B cell (primary cell): ENCODE data around the gene CKAP2. TPM values are rescaled to one million over a fixed set of nuclear protein-coding genes. Genes with fewer than 3 reads are reported as not detected.
A peak's percentile ranks its signal among the peaks of the same experiment; 100 is the strongest.

Source experiments
- ATAC-seq: fragments of 200-7000 bp; cut with Tn5 transposase; one replicate; pipeline ENCODE4 v1.10.0; 2021; ENCODE audit warnings: low read depth, mild to moderate bottlenecking, moderate number of reproducible peaks, moderate library complexity
- CTCF ChIA-PET: fragments of 350-600 bp; sonication (Branson Sonifier 250); formaldehyde crosslinking; loops from one replicate; lab custom pipeline; 2021; ENCODE audit warnings: antibody characterized with exemption, inconsistent platforms; lab: Charles Lee
- POLR2A ChIA-PET: fragments of 350-600 bp; sonication (Branson Sonifier 250); formaldehyde crosslinking; loops from one replicate; lab custom pipeline; 2021; ENCODE audit warnings: antibody characterized with exemption; lab: Charles Lee
- DNase-seq: peaks from one replicate; pipeline ENCODE4 v3.0.0; 2013
- H2AFZ ChIP-seq: 2 replicates; pipeline ENCODE4 v1.6.1; 2012; ENCODE audit warnings: mild to moderate bottlenecking, low read depth, low read length; ENCODE audit not compliant: insufficient read depth, poor library complexity, severe bottlenecking
- H3K27ac ChIP-seq, 2 donors: 1 replicate in 1 of 2; 2 replicates in 1 of 2; pipeline ENCODE4 v1.5.1; 2012 to 2013; ENCODE audit warnings: low read length in 2 of 2, mild to moderate bottlenecking in 2 of 2, moderate library complexity in 1 of 2
- H3K27me3 ChIP-seq, 4 experiments: fragments of 200-600 bp in 1 of 4; sonication (generic) in 1 of 4; replicated peaks in 1 of 4; 1 replicate in 2 of 4; 2 replicates in 2 of 4; pipeline versions ENCODE4 v1.6.1 to v1.7.0; 2013 to 2016; ENCODE audit warnings: low read length in 3 of 4, mild to moderate bottlenecking in 2 of 4, mixed read lengths in 1 of 4, moderate library complexity in 1 of 4; ENCODE audit not compliant: insufficient read depth in 4 of 4, control insufficient read depth in 3 of 4; ENCODE audit errors: control extremely low read depth in 1 of 4
- H3K36me3 ChIP-seq, 2 experiments: replicated peaks in 1 of 2; 1 replicate in 1 of 2; 2 replicates in 1 of 2; pipeline versions ENCODE4 v1.6.1 to v1.7.1; 2013; ENCODE audit warnings: low read length in 1 of 2; ENCODE audit not compliant: insufficient read depth in 2 of 2, control insufficient read depth in 1 of 2; ENCODE audit errors: control extremely low read depth in 1 of 2, extremely low read depth in 1 of 2
- H3K4me1 ChIP-seq, 2 donors: fragments of 200-600 bp in 1 of 2; sonication (generic) in 1 of 2; 1 replicate in 1 of 2; 2 replicates in 1 of 2; pipeline versions ENCODE4 v1.5.1 to v1.6.1; 2013 to 2017; ENCODE audit warnings: low read length in 2 of 2; ENCODE audit not compliant: control insufficient read depth in 2 of 2, insufficient read depth in 2 of 2
- H3K4me2 ChIP-seq: replicated peaks from 2 replicates; pipeline ENCODE3; 2012; ENCODE audit warnings: mild to moderate bottlenecking, low read depth, low read length; ENCODE audit not compliant: poor library complexity, severe bottlenecking
- H3K4me3 ChIP-seq, 5 experiments: fragments of 200-600 bp in 1 of 5; sonication (generic) in 1 of 5; 1 replicate in 3 of 5; 2 replicates in 2 of 5; pipeline versions ENCODE4 v1.5.1 to v1.7.0; 2011 to 2016; ENCODE audit warnings: low read length in 4 of 5, mild to moderate bottlenecking in 4 of 5, low read depth in 2 of 5, control low read depth in 1 of 5, moderate library complexity in 1 of 5; ENCODE audit not compliant: insufficient read depth in 1 of 5; ENCODE audit errors: control extremely low read depth in 1 of 5, extremely low read depth in 1 of 5
- H3K79me2 ChIP-seq: fragments of 200-600 bp; sonication (generic); one replicate; pipeline ENCODE4 v1.6.0; 2016; ENCODE audit warnings: low read length; ENCODE audit not compliant: control insufficient read depth, insufficient read depth
- H3K9ac ChIP-seq: fragments of 200-600 bp; sonication (generic); 2 replicates; pipeline ENCODE4 v1.6.1; 2017; ENCODE audit warnings: mild to moderate bottlenecking, low read length, moderate library complexity
- H3K9me3 ChIP-seq, 3 donors: one replicate each; pipeline versions ENCODE4 v1.6.1 to v1.7.1; 2013; ENCODE audit warnings: low read length in 2 of 3; ENCODE audit not compliant: control insufficient read depth in 2 of 3, insufficient read depth in 1 of 3; ENCODE audit errors: control extremely low read depth in 1 of 3
- H4K20me1 ChIP-seq: 2 replicates; pipeline ENCODE4 v1.6.0; 2012; ENCODE audit warnings: mild to moderate bottlenecking, low read length; ENCODE audit not compliant: insufficient read depth, control insufficient read depth, poor library complexity, severe bottlenecking
- H3K27ac Mint-ChIP-seq: one replicate; pipeline ENCODE4 v1.8.0; 2021; ENCODE audit warnings: mixed read lengths
- H3K27me3 Mint-ChIP-seq: one replicate; pipeline ENCODE4 v1.8.0; 2021; ENCODE audit warnings: mixed read lengths
- H3K4me1 Mint-ChIP-seq: one replicate; pipeline ENCODE4 v1.8.0; 2021; ENCODE audit warnings: mixed read lengths
- H3K4me3 Mint-ChIP-seq: one replicate; pipeline ENCODE4 v1.8.0; 2021; ENCODE audit warnings: mixed read lengths
- H3K9me3 Mint-ChIP-seq: one replicate; pipeline ENCODE4 v1.8.0; 2022; ENCODE audit warnings: mixed read lengths; ENCODE audit not compliant: insufficient read depth
- EZH2 ChIP-seq: IDR thresholded peaks from 2 replicates; pipeline ENCODE4 v1.6.1; 2012; ENCODE audit warnings: borderline replicate concordance, low read depth, mild to moderate bottlenecking, moderate library complexity, low read length; ENCODE audit not compliant: insufficient read depth, poor library complexity, severe bottlenecking
- WGBS: methylation state at CpG from one replicate; pipeline ENCODE4 v1.1.5; 2013; ENCODE audit warnings: missing lambda C conversion rate; ENCODE audit not compliant: insufficient coverage; 5-methylcytosine and 5-hydroxymethylcytosine counted together
- intact Hi-C: fragments of 100-400 bp; cut with micrococcal nuclease; formaldehyde crosslinking; loops from one replicate; pipeline ENCODE4 v1.10.0; 2022
- polyA plus RNA-seq: library from polyadenylated mRNA; depleted of rRNA; stranded (reverse); fragments of >200 nt; gene quantifications from 2 replicates; pipeline ENCODE4 v1.2.3, GENCODE V29; 2012
- total RNA-seq, 2 donors: library from RNA; stranded (reverse); fragments of 120-200 nt in 1 of 2; gene quantifications; 1 replicate in 1 of 2; 2 replicates in 1 of 2; pipeline versions ENCODE4 v1.2.3 to v1.2.4, GENCODE V29; 2013 to 2022
- TF ChIP-seq, protein P1 (sequence below): fragments of 200-600 bp; IDR thresholded peaks from one replicate; pipeline ENCODE4 v1.8.0; 2022; ENCODE audit warnings: antibody characterized with exemption, mild to moderate bottlenecking

Gene CKAP2
- total and polyA plus RNA-seq, 2 donors (not counting 1 experiment from before 2014, with no cell fraction given): 5.4 to 22.1 TPM

DNA sequence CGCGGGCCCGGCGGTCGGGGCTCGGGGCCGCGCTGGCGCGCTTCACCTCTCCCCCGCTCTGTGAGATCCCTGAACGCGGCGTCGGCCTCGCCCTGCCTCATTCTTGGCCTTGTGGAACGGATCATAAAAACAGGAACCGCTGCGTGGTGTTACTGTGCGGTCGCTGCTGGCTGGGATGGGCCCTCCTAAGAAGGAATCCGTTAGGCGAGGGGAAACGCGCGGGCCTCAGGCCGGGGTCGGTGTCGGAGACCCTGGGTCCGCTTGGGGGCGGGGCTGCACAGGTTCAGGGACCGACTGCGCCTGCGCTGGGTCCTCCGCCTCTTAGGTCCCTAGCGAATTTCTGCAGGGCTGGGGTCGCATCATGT lies 381 bp downstream of the CKAP2 start:
- peak overlapping the region; percentile 73 to 98 (median 91) for H3K4me3 ChIP-seq
- H3K27me3 ChIP-seq: no peaks in the 10 kb centered on the region
- peak overlapping the region; percentile 83 for H2AFZ ChIP-seq
- under 1% methylated on average over 37 of the region's 37 CpGs for WGBS
- H3K27ac ChIP-seq: peak overlapping the region; percentile 93 to 94
- no peaks in the 10 kb centered on the region for H3K9me3 ChIP-seq
- H3K36me3 ChIP-seq: peaks cover 1 to 11% of the 10 kb centered on the region in 2 experiments
- H4K20me1 ChIP-seq: peaks cover 6% of the 10 kb centered on the region
- H3K4me1 ChIP-seq: peaks cover 18 to 21% of the 10 kb centered on the region in 2 donors
- H3K9ac ChIP-seq: peak overlapping the region; percentile 92
- no peaks in the 10 kb centered on the region for H3K27me3 Mint-ChIP-seq
- peak overlapping the region; percentile 79 for H3K4me2 ChIP-seq
- intact Hi-C loops: loop anchor here (1.0 to 10.0 kb wide), 7 partner anchors 162 to 871 kb away; partner anchors contain the start of genes ALG11, DHRS12, NEK5 and SUGT1
- H3K79me2 ChIP-seq: peaks cover 42% of the 10 kb centered on the region
- H3K4me3 Mint-ChIP-seq: peak overlapping the region; percentile 97
- ChIA-PET CTCF (interaction anchor here (1.1 kb wide), 1 partner anchor 162 kb away, joined by 4 read pairs; no protein-coding TSS in a partner anchor), POLR2A (no interaction called here)
- no peaks in the 10 kb centered on the region for H3K9me3 Mint-ChIP-seq
- H3K27ac Mint-ChIP-seq: peak overlapping the region; percentile 93
- H3K4me1 Mint-ChIP-seq: peaks cover 30% of the 10 kb centered on the region
- no peak for TF ChIP-seq EZH2
- TF ChIP-seq, protein P1, sequence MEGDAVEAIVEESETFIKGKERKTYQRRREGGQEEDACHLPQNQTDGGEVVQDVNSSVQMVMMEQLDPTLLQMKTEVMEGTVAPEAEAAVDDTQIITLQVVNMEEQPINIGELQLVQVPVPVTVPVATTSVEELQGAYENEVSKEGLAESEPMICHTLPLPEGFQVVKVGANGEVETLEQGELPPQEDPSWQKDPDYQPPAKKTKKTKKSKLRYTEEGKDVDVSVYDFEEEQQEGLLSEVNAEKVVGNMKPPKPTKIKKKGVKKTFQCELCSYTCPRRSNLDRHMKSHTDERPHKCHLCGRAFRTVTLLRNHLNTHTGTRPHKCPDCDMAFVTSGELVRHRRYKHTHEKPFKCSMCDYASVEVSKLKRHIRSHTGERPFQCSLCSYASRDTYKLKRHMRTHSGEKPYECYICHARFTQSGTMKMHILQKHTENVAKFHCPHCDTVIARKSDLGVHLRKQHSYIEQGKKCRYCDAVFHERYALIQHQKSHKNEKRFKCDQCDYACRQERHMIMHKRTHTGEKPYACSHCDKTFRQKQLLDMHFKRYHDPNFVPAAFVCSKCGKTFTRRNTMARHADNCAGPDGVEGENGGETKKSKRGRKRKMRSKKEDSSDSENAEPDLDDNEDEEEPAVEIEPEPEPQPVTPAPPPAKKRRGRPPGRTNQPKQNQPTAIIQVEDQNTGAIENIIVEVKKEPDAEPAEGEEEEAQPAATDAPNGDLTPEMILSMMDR: no peak
- ATAC-seq: peak; percentile 33
- DNase-seq: peak; percentile 92

- 96% methylated on average over 3 of the region's 6 CpGs for WGBS
Observed at GRCh38 chr13:52459668-52460067, 4.4 kb downstream of the CKAP2 start.

More at GRCh38 chr13:52459668-52460067, 4.4 kb downstream of the CKAP2 start:
- CTCF ChIA-PET: interaction anchor here (1.9 kb wide), 1 partner anchor 9 kb away, joined by 6 read pairs; the partner anchor contains the start of gene VPS36
- POLR2A ChIA-PET: no interaction called here
- intact Hi-C loops: loop anchor here (5.0 to 10.0 kb wide), 2 partner anchors 332 to 875 kb away; partner anchors contain the start of genes NEK5 and WDFY2
- Histone ChIP-seq H3K27me3 (no peaks in the 10 kb centered on the region), H2AFZ (no peak overlapping the region), H3K79me2 (peaks cover 50% of the 10 kb centered on the region), H3K9ac (no peak overlapping the region), H3K4me2 (no peak overlapping the region), H3K9me3 (no peaks in the 10 kb centered on the region), H3K4me1 (peaks cover 6 to 9% of the 10 kb centered on the region in 2 donors), H3K36me3 (peaks cover 4 to 41% of the 10 kb centered on the region in 2 experiments), H4K20me1 (peaks cover 6% of the 10 kb centered on the region), H3K27ac (no peak overlapping the region), H3K4me3 (no peak overlapping the region)
- ATAC-seq (no peak), DNase-seq (no peak)
- Mint-ChIP-seq H3K27me3 (no peaks in the 10 kb centered on the region), H3K4me1 (peaks cover 19% of the 10 kb centered on the region), H3K27ac (no peak overlapping the region), H3K9me3 (no peaks in the 10 kb centered on the region), H3K4me3 (no peak overlapping the region)
- TF ChIP-seq, protein P1: no peak
- no peak for TF ChIP-seq EZH2
